Spleen (tissue), 11 donors: Measurements from ENCODE around the gene DCBLD1. TPM values are rescaled to one million over a fixed set of nuclear protein-coding genes. Genes with fewer than 3 reads are reported as not detected.
A peak's percentile ranks its signal among the peaks of the same experiment; 100 is the strongest.

Experiments used
- DNase-seq: peaks from one replicate; pipeline ENCODE4 v3.0.0-alpha.2; 2020
- H3K27ac ChIP-seq, 8 donors: fragments of 200-600 bp; sonication (generic) in 7 of 8; 1 replicate in 4 of 8; 2 replicates in 4 of 8; pipeline versions ENCODE4 v1.5.0 to v1.8.0; 2016 to 2021; ENCODE audit warnings: inconsistent platforms in 4 of 8, mild to moderate bottlenecking in 4 of 8, moderate library complexity in 1 of 8
- H3K27me3 ChIP-seq, 7 donors: fragments of 200-600 bp; sonication (generic) in 6 of 7; replicated peaks in 1 of 7; 1 replicate in 4 of 7; 2 replicates in 3 of 7; pipeline versions ENCODE4 v1.5.0 to v1.8.0; 2016 to 2021; ENCODE audit warnings: inconsistent platforms in 3 of 7, mild to moderate bottlenecking in 1 of 7
- H3K36me3 ChIP-seq, 6 donors: fragments of 200-600 bp; sonication (generic) in 5 of 6; 1 replicate in 4 of 6; 2 replicates in 2 of 6; pipeline versions ENCODE4 v1.5.0 to v1.8.0; 2016 to 2021; ENCODE audit warnings: inconsistent platforms in 2 of 6
- H3K4me1 ChIP-seq, 6 donors: fragments of 200-600 bp; sonication (generic) in 5 of 6; 1 replicate in 3 of 6; 2 replicates in 3 of 6; pipeline versions ENCODE4 v1.5.0 to v1.8.0; 2016 to 2021; ENCODE audit warnings: inconsistent platforms in 3 of 6
- H3K4me3 ChIP-seq, 8 donors: fragments of 200-600 bp; sonication (generic) in 7 of 8; 1 replicate in 4 of 8; 2 replicates in 4 of 8; pipeline versions ENCODE4 v1.5.0 to v1.8.0; 2016 to 2021; ENCODE audit warnings: inconsistent platforms in 4 of 8, mild to moderate bottlenecking in 4 of 8, moderate library complexity in 2 of 8
- H3K9me3 ChIP-seq, 8 donors: fragments of 200-600 bp; sonication (generic) in 7 of 8; 1 replicate in 4 of 8; 2 replicates in 4 of 8; pipeline versions ENCODE4 v1.5.0 to v1.8.0; 2016 to 2021; ENCODE audit warnings: inconsistent platforms in 4 of 8
- CTCF ChIP-seq, 11 experiments: fragments of 200-600 bp in 7 of 11; fragments of 450-650 bp in 4 of 11; sonication (generic) in 4 of 11; IDR thresholded peaks in 8 of 11; conservative IDR thresholded peaks in 3 of 11; 1 replicate in 7 of 11; 2 replicates in 4 of 11; pipeline versions ENCODE4 v1.4.0 to v1.8.0; 2016 to 2021; ENCODE audit warnings: antibody characterized with exemption in 11 of 11, inconsistent platforms in 4 of 11, mild to moderate bottlenecking in 1 of 11
- POLR2A ChIP-seq, 3 donors: fragments of 450-650 bp; IDR thresholded peaks; one replicate each; pipeline ENCODE4 v1.5.1; 2017; ENCODE audit warnings: antibody characterized with exemption in 3 of 3, mild to moderate bottlenecking in 1 of 3
- POLR2AphosphoS5 ChIP-seq, 3 donors: sonication (generic); formaldehyde crosslinking; IDR thresholded peaks; one replicate each; pipeline ENCODE4 v1.5.1; 2017; ENCODE audit warnings: antibody characterized with exemption in 3 of 3
- WGBS, 5 donors: extraction: QIAGEN DNeasy Blood & Tissue Kit in 3 of 5; methylation state at CpG; one replicate each; pipeline versions ENCODE4 v1.1.5 to v1.1.7; 2013 to 2018; 5-methylcytosine and 5-hydroxymethylcytosine counted together
- intact Hi-C: fragments of 100-400 bp; cut with DNase I; formaldehyde crosslinking; loops from one replicate; pipeline ENCODE4 v1.15.0; 2023; ENCODE audit warnings: low total_unique reads
- polyA plus RNA-seq, 3 donors: library from polyadenylated mRNA; stranded (reverse); fragments of 200-250 nt; gene quantifications; one replicate each; pipeline ENCODE4 v1.2.1, GENCODE V29; 2013
- total RNA-seq, 7 donors: library from RNA; depleted of rRNA in 3 of 7; stranded (reverse); fragments of >200 nt in 3 of 7; fragmentation: NEBNext Ultra II Directional in 4 of 7; extraction: Animal tissue kit (Norgen Biotek cat#: 25700) in 4 of 7; gene quantifications; one replicate each; pipeline versions ENCODE4 v1.1.0 to v1.2.1, GENCODE V29; 2016 to 2021
- donor health status: healthy with polysubstance abuse.
- donor health status: DM: no; HTN: no; CAD: no; lungs with moderate emphysema.
- donor health status: DM: no; HTN: no; CAD: no.
- donor health status: Bipolar disorder and iron deficiency.
- donor health status: healthy.
- donor health status: DM: no; HTN: no; CAD: no.
- donor health status: DM: yes; HTN: yes; CAD: no.

DCBLD1 gene
- total and polyA plus RNA-seq, 10 donors = 2.0 to 16.7 (median 7.1) TPM

GRCh38 chr6:117553142-117553541 is 70.7 kb downstream of the DCBLD1 start:
- DNase-seq = no peak
- H3K27ac ChIP-seq = no peak overlapping the region
- H3K27me3 ChIP-seq = peaks cover 0 to 3% (median 0%) of the 10 kb centered on the region in 7 donors
- TF ChIP-seq CTCF (IDR thresholded peaks at IDR 0.05 in 8 of 11, conservative IDR thresholded peaks at IDR 0.05 in 3 of 11) (no peak), POLR2A (IDR thresholded peaks at IDR 0.05) (no peak), POLR2AphosphoS5 (IDR thresholded peaks at IDR 0.05) (no peak)
- H3K36me3 ChIP-seq = peaks cover 0 to 1% (median 0%) of the 10 kb centered on the region in 6 donors
- intact Hi-C loops = no loop called here
- H3K9me3 ChIP-seq = no peaks in the 10 kb centered on the region
- peaks cover 0 to 36% (median 8%) of the 10 kb centered on the region in 6 donors for H3K4me1 ChIP-seq
- WGBS, 5 donors = 23 to 45% (median 32%) methylated on average over 3 of the region's 3 CpGs
- H3K4me3 ChIP-seq = no peak overlapping the region

DNA sequence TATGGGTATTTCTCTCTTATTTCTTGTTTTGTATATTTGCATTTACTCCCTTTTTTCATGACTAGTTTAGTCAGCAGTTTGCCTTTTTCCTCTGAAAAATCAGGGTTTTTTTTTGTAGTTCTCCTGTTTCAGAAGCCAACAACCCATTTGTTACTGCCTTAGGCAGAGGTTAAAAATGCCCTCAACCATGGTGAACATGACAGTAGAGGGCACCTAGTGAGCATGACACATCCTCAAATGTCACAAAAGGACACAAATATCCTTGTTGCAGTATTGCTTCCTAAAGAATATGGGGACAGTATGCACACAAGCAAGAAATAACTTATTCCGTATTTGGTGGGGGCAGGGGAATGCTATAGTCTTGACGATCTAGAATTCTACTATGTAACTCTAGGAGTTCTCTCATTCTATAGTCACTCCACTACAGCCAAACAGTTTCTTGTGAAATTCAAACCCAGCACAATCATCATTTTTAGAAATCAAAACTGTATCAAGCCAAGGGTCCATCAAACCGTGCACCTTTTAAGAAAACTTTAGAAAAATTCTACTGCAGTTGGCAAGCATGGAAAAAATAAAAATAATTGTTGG is 72.9 kb downstream of the DCBLD1 start:
- Histone ChIP-seq H3K4me1 (peaks cover 0 to 17% (median 3%) of the 10 kb centered on the region in 6 donors), H3K9me3 (no peaks in the 10 kb centered on the region), H3K36me3 (peaks cover 0 to 9% (median 0%) of the 10 kb centered on the region in 6 donors), H3K27me3 (no peaks in the 10 kb centered on the region), H3K27ac (no peak overlapping the region), H3K4me3 (no peak overlapping the region)
- no peak for TF ChIP-seq POLR2AphosphoS5 (IDR thresholded peaks at IDR 0.05)
- no peak for TF ChIP-seq POLR2A (IDR thresholded peaks at IDR 0.05)
- TF ChIP-seq CTCF (IDR thresholded peaks at IDR 0.05 in 8 of 11, conservative IDR thresholded peaks at IDR 0.05 in 3 of 11) = no peak
- intact Hi-C loops = no loop called here
- 37 to 46% (median 43%) methylated on average over 3 of the region's 3 CpGs for WGBS, 5 donors
- no peak for DNase-seq

DNA sequence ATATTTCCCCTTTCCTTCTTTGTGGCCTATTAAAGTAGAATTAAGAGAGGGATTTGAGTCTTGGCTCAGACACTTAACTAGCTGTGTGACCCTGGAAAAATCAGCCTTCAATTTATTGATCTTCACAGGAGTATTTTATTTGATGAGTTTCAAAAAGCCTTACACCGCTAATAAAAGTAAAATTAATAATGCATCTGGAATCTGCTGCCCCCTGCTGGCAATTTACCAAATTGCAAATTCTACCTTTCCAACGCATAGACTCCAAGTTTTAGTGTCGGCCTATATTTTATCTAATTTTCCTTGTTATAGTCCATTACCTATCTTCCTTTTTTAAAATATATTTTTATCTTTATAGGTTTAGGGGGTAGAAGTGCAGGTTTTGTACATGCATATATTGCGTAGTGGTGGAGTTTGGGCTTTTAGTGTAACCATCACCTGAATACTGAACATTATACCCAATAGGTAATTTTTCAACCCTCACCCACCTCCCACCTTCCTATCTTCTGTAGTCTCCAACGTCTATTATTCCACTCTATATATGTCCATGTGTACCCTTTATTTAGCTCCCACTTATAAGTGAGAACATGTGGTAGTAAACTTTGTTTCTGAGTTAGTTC is 73.5 kb downstream of the DCBLD1 start:
- no peak for DNase-seq
- no peak for TF ChIP-seq POLR2A (IDR thresholded peaks at IDR 0.05)
- peak; percentile 39 to 90 (median 78) for TF ChIP-seq CTCF (IDR thresholded peaks at IDR 0.05 in 8 of 11, conservative IDR thresholded peaks at IDR 0.05 in 3 of 11)
- H3K4me1 ChIP-seq = peaks cover 0 to 10% (median 3%) of the 10 kb centered on the region in 6 donors
- H3K36me3 ChIP-seq = peaks cover 0 to 15% (median 0%) of the 10 kb centered on the region in 6 donors
- no peak overlapping the region for H3K4me3 ChIP-seq
- 20 to 24% (median 21%) methylated on average over 5 of the region's 5 CpGs for WGBS, 5 donors
- intact Hi-C loops = loop anchor here (2.0 kb wide), 1 partner anchor 105 kb away; no protein-coding TSS in a partner anchor
- H3K27me3 ChIP-seq = no peaks in the 10 kb centered on the region
- H3K27ac ChIP-seq = no peak overlapping the region
- no peaks in the 10 kb centered on the region for H3K9me3 ChIP-seq

GRCh38 chr6:117557951-117558350 is 75.5 kb downstream of the DCBLD1 start:
- H3K4me3 ChIP-seq = no peak overlapping the region
- intact Hi-C loops = loop anchor here (2.0 kb wide), 1 partner anchor 107 kb away; no protein-coding TSS in a partner anchor

More at GRCh38 chr6:117557951-117558350, 75.5 kb downstream of the DCBLD1 start:
- H3K36me3 ChIP-seq = peaks cover 0 to 32% (median 9%) of the 10 kb centered on the region in 6 donors
- TF ChIP-seq POLR2A (IDR thresholded peaks at IDR 0.05) (no peak), CTCF (IDR thresholded peaks at IDR 0.05 in 8 of 11, conservative IDR thresholded peaks at IDR 0.05 in 3 of 11) (no peak), POLR2AphosphoS5 (IDR thresholded peaks at IDR 0.05) (no peak)
- no peak for DNase-seq
- H3K27me3 ChIP-seq = no peaks in the 10 kb centered on the region
- H3K27ac ChIP-seq = no peak overlapping the region
- WGBS, 5 donors = 81 to 94% (median 89%) methylated on average over 3 of the region's 3 CpGs
- peaks cover 0 to 9% (median 3%) of the 10 kb centered on the region in 6 donors for H3K4me1 ChIP-seq
- no peaks in the 10 kb centered on the region for H3K9me3 ChIP-seq
